K562 (cell line): ENCODE measurements around the gene ACADVL. TPM values are rescaled to one million over a fixed set of nuclear protein-coding genes. Genes with fewer than 3 reads are reported as not detected.
A peak's percentile ranks its signal among the peaks of the same experiment; 100 is the strongest.

Experiments
- ZNF197 ChIP-seq: fragments of 200-800 bp; sonication (Bioruptor generic); IDR thresholded peaks from 2 replicates; pipeline ENCODE4 v1.6.1; 2016; ENCODE audit warnings: low read depth, missing genetic modification characterization, missing compliant biosample characterization
- polyA plus RNA-seq, 8 experiments: library from polyadenylated mRNA; depleted of rRNA in 4 of 8; stranded (reverse) in 5 of 8; unstranded in 3 of 8; fragments of >200 nt; fragmentation: Nextera tagmentation in 2 of 8; fragmentation: Illumina TruSeq in 1 of 8; extraction: Ambion mirVana in 2 of 8; extraction: Trizol in 1 of 8; gene quantifications; 2 replicates each; pipeline versions ENCODE4 v1.2.1 to v1.2.3, GENCODE V29; 2011 to 2014; ENCODE audit warnings: inconsistent platforms in 1 of 8, missing spikeins in 1 of 8
- total RNA-seq, 7 experiments: library from RNA; depleted of rRNA in 6 of 7; stranded (reverse); fragments of >200 nt in 6 of 7; fragmentation: Illumina TruSeq in 2 of 7; extraction: Trizol in 2 of 7; gene quantifications; 2 replicates each; pipeline versions ENCODE4 v1.2.1 to v1.2.3, GENCODE V29; 2011 to 2021; ENCODE audit warnings: low replicate concordance in 1 of 7
- TF ChIP-seq, protein P1 (sequence below), 2 experiments: fragments of 450-650 bp; formaldehyde crosslinking in 1 of 2; IDR thresholded peaks; 2 replicates each; pipeline versions ENCODE4 v1.4.0 to v1.6.1; 2014 to 2020; ENCODE audit warnings: mild to moderate bottlenecking in 2 of 2, borderline replicate concordance in 1 of 2, low read depth in 1 of 2
- TF ChIP-seq, protein P2 (sequence below), 2 experiments: fragments of 450-650 bp; IDR thresholded peaks; 2 replicates each; pipeline ENCODE4 v1.6.1; 2016; ENCODE audit warnings: mild to moderate bottlenecking in 2 of 2, borderline replicate concordance in 1 of 2, low read depth in 1 of 2, moderate library complexity in 1 of 2
- TF ChIP-seq, protein P3 (sequence below): fragments of 200-800 bp; sonication (Bioruptor generic); IDR thresholded peaks from 2 replicates; pipeline ENCODE4 v1.6.1; 2017; ENCODE audit warnings: missing genetic modification characterization, missing compliant biosample characterization

ACADVL gene
- total and polyA plus RNA-seq, 9 of the 15 experiments (the other 6 are each of a cell fraction or from before 2014, with no cell fraction given): 25.5 to 449 (median 214) TPM

DNA sequence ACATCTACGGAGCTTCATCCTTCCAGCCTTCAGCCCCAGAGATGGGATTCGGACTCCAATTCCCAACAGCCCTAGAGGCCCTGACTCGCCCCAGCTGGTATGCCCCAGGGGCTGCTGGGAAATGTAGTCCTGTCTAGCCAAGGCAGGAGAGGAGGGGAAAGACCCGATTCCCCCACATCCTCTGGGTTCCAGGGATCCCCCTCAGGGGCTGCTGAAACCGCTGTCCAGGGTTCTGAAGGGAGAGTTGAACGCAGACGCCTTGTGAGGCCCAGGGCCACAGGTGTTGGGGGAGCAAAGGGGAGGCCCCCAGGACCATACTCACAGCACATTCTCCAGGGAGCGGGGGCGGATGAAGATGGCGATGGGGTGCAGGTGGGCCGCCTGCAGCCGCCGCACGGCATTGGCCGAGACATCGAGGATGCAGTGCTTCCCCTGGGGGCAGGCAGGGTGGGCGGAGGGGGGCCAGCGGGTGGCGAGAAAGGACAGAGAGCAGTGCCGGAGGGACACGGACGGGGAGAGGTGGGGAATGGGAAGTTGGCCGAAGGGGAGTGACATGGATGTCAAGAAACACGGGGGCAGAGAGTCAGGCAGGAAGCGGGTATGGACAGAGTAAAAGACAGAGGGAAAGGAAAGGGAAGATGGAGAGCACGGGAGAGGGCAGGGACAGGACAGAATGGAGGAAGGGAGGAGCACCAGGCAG lies 28.0 kb upstream of the ACADVL start (continued):
- TF ChIP-seq, protein P1, sequence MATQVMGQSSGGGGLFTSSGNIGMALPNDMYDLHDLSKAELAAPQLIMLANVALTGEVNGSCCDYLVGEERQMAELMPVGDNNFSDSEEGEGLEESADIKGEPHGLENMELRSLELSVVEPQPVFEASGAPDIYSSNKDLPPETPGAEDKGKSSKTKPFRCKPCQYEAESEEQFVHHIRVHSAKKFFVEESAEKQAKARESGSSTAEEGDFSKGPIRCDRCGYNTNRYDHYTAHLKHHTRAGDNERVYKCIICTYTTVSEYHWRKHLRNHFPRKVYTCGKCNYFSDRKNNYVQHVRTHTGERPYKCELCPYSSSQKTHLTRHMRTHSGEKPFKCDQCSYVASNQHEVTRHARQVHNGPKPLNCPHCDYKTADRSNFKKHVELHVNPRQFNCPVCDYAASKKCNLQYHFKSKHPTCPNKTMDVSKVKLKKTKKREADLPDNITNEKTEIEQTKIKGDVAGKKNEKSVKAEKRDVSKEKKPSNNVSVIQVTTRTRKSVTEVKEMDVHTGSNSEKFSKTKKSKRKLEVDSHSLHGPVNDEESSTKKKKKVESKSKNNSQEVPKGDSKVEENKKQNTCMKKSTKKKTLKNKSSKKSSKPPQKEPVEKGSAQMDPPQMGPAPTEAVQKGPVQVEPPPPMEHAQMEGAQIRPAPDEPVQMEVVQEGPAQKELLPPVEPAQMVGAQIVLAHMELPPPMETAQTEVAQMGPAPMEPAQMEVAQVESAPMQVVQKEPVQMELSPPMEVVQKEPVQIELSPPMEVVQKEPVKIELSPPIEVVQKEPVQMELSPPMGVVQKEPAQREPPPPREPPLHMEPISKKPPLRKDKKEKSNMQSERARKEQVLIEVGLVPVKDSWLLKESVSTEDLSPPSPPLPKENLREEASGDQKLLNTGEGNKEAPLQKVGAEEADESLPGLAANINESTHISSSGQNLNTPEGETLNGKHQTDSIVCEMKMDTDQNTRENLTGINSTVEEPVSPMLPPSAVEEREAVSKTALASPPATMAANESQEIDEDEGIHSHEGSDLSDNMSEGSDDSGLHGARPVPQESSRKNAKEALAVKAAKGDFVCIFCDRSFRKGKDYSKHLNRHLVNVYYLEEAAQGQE (IDR thresholded peaks at IDR 0.05; ENCODE audit: borderline replicate concordance): peak; percentile 81
- TF ChIP-seq, protein P1 (CRISPR knock-in tag; IDR thresholded peaks at IDR 0.05; ENCODE audit: low read depth): no peak
- TF ChIP-seq, protein P2, sequence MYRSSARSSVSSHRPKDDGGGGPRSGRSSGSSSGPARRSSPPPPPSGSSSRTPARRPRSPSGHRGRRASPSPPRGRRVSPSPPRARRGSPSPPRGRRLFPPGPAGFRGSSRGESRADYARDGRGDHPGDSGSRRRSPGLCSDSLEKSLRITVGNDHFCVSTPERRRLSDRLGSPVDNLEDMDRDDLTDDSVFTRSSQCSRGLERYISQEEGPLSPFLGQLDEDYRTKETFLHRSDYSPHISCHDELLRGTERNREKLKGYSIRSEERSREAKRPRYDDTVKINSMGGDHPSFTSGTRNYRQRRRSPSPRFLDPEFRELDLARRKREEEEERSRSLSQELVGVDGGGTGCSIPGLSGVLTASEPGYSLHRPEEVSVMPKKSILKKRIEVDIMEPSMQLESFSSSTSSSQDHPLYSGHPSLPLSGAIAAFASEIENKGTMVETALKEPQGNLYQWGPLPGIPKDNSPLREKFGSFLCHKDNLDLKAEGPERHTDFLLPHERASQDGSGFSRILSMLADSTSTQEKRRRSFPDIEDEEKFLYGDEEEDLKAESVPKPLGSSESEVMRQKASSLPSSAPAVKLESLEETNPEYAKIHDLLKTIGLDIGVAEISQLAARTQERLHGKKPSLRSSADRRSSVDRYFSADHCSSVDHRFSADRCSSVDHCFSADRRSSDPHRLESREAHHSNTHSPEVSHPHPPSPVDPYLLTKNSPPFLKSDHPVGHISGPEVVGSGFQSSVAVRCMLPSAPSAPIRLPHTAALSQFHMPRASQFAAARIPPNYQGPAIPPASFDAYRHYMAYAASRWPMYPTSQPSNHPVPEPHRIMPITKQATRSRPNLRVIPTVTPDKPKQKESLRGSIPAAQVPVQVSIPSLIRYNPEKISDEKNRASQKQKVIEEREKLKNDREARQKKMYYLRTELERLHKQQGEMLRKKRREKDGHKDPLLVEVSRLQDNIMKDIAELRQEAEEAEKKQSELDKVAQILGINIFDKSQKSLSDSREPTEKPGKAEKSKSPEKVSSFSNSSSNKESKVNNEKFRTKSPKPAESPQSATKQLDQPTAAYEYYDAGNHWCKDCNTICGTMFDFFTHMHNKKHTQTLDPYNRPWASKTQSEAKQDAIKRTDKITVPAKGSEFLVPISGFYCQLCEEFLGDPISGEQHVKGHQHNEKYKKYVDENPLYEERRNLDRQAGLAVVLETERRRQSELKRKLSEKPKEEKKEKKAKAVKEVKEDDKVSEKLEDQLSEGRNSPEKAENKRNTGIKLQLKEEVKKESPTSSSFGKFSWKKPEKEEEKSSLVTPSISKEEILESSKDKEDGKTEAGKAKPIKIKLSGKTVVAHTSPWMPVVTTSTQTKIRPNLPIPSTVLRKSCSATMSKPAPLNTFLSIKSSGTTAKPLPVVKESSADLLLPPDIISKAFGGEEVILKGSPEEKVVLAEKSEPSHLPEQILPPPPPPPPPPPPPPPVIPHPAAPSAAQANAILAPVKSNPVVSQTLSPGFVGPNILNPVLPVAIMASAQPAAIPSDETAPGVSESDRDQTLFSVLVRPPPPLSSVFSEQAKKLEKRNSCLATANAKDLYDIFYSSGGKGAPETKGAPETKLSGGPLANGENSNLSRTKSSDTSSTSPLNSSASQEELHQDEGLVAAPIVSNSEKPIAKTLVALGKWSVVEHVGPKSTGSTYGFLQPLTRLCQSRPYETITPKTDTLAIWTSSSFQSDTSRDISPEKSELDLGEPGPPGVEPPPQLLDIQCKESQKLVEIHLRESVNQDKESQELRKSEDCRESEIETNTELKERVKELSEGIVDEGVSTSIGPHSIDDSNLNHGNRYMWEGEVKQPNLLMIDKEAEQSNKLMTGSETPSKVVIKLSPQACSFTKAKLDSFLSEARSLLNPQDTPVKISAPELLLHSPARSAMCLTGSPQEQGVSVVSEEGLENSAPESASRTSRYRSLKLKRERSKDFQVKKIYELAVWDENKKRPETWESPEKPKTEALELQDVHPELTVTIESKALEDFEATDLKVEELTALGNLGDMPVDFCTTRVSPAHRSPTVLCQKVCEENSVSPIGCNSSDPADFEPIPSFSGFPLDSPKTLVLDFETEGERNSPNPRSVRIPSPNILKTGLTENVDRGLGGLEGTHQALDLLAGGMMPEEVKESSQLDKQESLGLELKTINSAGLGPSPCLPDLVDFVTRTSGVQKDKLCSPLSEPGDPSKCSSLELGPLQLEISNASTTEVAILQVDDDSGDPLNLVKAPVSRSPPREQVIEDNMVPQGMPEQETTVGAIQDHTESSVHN (IDR thresholded peaks at IDR 0.05; ENCODE audit: borderline replicate concordance in 1 of 2, low read depth in 1 of 2): no peak
- TF ChIP-seq ZNF197: no peak
- TF ChIP-seq, protein P3, sequence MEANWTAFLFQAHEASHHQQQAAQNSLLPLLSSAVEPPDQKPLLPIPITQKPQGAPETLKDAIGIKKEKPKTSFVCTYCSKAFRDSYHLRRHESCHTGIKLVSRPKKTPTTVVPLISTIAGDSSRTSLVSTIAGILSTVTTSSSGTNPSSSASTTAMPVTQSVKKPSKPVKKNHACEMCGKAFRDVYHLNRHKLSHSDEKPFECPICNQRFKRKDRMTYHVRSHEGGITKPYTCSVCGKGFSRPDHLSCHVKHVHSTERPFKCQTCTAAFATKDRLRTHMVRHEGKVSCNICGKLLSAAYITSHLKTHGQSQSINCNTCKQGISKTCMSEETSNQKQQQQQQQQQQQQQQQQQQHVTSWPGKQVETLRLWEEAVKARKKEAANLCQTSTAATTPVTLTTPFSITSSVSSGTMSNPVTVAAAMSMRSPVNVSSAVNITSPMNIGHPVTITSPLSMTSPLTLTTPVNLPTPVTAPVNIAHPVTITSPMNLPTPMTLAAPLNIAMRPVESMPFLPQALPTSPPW (CRISPR knock-in tag): peak; percentile 47
